Measurements from ENCODE around the gene ABCB10.
"Not testable (repeated sequence)": the region's sequence is repeated elsewhere in the genome, so short reads cannot be mapped to it uniquely, and the experiment has no call there.

Gene ABCB10

DNA sequence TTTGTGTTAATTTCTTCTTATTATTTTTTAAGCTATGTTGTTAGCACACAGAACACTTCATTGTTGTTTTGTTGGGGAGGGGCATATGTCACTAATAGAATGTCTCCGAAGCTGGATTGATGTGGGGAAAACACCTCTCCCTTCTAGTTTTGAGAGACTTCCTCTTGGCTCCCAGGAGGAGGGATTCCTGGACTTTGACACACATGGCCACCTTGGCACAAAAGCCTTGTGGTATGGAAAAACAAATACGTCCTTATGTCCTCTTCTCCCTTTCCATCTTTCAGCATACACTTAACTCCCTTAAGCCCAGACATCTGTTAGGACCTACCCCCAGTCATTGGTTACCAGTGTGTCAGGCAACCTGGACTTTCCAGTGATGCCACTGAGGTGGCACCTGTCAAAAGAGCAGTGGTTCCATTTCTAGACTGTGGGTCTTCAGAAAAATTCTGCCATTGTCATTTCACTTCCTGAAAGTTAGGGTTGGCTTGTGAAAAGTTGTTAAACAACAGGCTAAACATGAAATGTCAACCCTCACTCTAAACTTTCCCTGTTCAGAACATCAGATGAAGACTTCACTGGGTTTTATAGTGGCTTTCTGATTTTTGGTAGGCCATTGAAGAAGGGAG is 12.5 kb upstream of the ABCB10 start:
- DNase-seq = peak; percentile 79

GRCh38 chr1:229570305-229570704 is 11.8 kb upstream of the ABCB10 start:
- DNase-seq = no peak

- no peak for DNase-seq
Observed at GRCh38 chr1:229567109-229567868, 8.8 kb upstream of the ABCB10 start.

- DNase-seq = peak; percentile 11
Observed at GRCh38 chr1:229563701-229564100, 5.2 kb upstream of the ABCB10 start.

DNA sequence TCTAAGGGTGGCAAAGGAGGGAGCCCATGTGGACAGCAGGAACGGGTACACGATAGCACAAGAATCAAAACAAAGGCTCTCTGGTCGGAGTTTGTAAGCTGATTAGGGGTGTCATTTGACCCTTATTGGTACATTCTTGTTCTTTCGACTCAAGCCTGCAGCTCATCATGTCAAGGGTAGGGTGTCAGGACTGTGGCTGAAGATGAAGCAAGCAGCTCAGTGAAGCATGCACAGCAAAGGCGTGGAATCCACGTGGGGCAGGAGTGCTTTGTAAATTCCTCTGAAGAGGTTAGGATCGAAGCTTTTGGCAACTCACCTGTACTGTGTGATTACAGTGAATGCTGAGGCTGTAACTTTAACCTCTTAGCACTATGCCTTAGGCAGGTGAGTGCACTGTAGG is 4.7 kb upstream of the ABCB10 start:
- peak; percentile 12 for DNase-seq

DNA sequence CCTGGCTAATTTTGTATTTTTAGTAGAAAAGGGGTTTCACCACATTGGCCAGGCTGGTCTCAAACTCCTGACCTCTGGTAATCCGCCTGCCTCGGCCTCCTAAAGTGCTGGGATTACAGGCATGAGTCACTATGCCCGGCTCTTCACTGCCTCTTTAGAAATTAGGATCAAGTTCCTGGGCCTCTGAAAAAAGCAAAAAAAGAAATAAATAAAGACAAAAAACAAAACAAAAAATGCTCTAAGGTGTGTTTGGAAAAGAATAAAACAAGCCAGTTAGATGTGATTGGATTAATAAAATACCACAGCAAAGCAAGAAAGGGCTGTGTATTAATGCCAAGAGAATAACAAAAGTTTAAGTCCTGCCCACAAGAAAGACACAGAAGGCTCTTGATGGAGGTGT is 4.2 kb upstream of the ABCB10 start:
- no peak for DNase-seq

DNA sequence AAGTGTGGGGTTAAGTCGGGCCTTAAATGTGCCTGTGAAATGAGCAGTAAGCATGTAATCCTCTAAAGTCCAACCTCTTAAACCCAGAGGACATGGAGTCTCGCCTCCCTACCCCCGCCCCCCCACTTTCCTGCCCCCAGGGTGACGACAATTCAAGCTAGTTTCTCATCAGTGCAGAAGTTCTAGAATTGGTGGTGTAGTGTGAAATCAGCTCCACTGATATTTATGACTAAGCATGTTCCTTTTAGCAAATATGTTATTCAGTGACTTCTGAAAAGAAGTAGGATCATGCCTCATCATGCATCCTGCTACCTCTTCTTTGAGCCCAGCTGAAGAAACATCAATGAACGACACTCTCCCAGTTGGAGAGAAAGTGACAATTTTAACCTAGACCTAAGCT is 2.6 kb upstream of the ABCB10 start:
- no peak for DNase-seq

GRCh38 chr1:229560124-229560523 is 1.6 kb upstream of the ABCB10 start:
- DNase-seq = not testable (repeated sequence)

- DNase-seq = peak; percentile 51
Observed at GRCh38 chr1:229559336-229559801, 862 bp upstream of the ABCB10 start.

DNA sequence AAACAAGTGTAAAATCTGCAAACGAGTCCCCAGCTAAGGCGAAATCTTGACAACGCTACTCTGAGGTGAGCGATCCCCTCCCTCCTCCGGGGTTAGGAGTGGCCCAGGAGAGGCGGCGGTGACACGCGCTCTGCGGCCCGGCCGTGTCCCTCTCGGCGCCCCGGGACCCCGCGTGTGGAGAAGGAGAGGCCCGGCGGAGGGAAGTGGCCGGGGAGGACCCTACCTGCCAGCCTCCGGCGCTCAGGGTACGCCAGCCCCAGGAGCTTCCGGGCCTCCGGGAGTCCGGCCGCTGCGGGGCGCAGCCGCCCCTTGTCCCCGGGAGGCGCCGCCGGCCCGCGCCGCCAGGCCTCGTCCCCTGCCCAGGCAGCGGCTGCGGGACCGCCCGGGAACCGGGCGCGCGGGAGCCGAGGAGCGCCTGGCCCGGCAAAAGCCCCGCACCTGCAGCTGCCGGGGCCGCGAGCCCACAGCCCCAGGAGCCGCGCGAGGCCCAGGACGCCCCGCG is 543 bp downstream of the ABCB10 start:
- DNase-seq = peak; percentile 73

DNA sequence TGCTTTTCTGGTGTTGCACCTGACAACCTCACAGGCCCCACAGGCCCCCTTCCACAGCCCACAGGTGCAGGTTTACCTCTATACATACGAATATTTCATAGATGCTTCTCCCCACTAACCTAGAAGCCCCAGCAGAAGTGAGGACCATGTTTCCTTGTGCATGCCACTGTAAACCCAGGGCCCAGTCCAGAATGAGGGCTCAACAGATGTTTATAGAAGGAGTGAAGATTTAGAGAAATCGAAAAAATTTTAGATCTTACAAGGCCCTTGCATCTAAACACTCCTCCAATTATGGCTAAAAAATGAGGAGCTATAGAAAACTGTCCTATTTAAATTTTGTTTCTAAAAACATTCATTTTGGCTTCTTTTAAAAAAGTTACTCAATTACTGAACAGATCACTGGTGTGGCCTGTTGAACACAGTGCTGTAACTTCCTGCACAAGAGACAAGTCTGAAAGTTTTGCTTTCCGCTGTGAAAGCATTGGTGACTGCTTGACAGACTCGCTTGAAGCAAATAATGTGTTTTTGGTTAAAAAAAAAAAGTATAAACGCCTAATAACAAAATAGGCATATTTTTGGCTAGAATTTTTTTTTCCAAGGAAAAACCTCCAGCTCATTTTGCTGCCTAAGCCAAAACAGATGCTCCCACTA is 1.2 kb downstream of the ABCB10 start:
- DNase-seq = no peak

- DNase-seq = no peak
Observed at GRCh38 chr1:229554886-229555621, 3.5 kb downstream of the ABCB10 start.

- DNase-seq = no peak
Observed at GRCh38 chr1:229553621-229554130, 4.8 kb downstream of the ABCB10 start.

DNA sequence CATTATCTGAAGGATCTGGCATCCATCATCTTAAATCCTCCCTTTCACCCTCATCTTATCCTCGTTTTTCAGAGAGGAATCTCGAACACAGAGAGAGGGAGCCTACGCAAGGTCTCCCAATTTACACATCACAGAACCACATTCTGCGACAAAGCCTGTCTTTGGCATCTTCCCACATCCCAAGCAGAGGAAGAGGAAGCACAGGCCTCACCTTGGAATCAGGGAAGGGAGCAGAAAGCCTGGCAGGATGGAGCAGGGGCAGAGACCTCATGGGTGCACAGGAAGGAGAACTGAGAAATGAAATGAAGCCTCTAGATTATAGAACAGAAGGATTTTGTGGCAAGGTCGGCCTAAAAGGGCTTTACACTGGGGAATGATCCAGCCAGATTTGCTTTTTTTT is 5.8 kb downstream of the ABCB10 start:
- no peak for DNase-seq

- no peak for DNase-seq
Observed at GRCh38 chr1:229550812-229551567, 7.5 kb downstream of the ABCB10 start.

- no peak for DNase-seq
Observed at GRCh38 chr1:229547542-229547941, 11.0 kb downstream of the ABCB10 start.

- DNase-seq = no peak
Observed at GRCh38 chr1:229544587-229544986, 13.9 kb downstream of the ABCB10 start.

- DNase-seq = no peak
Observed at GRCh38 chr1:229539863-229540506, 18.5 kb downstream of the ABCB10 start.

GRCh38 chr1:229538945-229539344 is 19.6 kb downstream of the ABCB10 start:
- no peak for DNase-seq

DNA sequence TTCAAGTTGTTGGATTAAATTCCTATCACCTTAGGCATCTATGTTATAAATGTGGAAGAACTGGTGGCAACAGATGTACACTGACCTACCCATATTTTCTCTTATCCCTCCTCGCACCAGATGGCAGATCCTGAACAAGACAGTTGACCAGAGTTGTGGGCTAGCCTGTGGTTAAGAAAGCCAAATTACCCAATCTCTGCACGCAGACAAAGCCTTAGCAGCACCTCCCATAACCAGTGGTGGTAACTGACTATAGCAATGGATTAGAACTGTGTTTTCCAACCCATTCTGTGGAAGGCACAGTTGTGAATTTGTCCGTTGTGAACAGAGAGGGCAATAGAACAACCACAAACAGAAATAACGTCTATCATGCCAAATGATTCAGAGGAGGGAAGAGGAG is 20.6 kb downstream of the ABCB10 start:
- DNase-seq = no peak

- no peak for DNase-seq
Observed at GRCh38 chr1:229536982-229537381, 21.5 kb downstream of the ABCB10 start.

- DNase-seq = no peak
Observed at GRCh38 chr1:229535230-229535629, 23.3 kb downstream of the ABCB10 start.

Measured in NCI-H69 (cell line).